Uterus (tissue), 2 donors: Measurements from ENCODE around the gene PDGFD.

ENCODE experiments used
- POLR2A ChIP-seq, 2 donors: fragments of 450-650 bp; IDR thresholded peaks; one replicate each; pipeline ENCODE4 v1.6.1; 2016; ENCODE audit warnings: antibody characterized with exemption in 2 of 2, mild to moderate bottlenecking in 1 of 2, moderate library complexity in 1 of 2
- TF ChIP-seq, protein P1 (sequence below), 4 experiments: fragments of 200-600 bp in 2 of 4; fragments of 450-650 bp in 2 of 4; sonication (generic) in 2 of 4; IDR thresholded peaks; one replicate each; pipeline ENCODE4 v1.5.1; 2016 to 2019; ENCODE audit warnings: antibody characterized with exemption in 4 of 4, mild to moderate bottlenecking in 2 of 4, moderate library complexity in 1 of 4

DNA sequence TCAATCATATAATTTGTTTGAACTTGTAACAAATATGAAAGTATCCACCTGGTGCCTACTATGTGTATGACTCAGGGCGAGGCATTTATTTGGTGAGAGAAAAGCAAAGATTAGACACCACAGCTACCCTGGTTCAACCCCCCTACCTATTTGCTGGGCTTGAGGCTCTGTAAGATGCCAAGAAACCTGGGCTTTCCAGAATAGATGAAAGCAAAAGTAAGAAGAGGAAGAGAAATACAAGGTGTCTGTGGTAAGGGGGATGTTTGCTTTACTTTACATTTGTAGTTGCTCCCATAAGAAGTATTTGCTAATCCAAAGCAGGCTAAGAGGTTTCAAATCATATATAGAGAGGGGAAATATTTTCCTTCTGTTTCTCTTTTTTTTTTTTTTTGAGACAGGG is 65.8 kb downstream of the PDGFD start:
- no peak for TF ChIP-seq POLR2A (IDR thresholded peaks at IDR 0.05)
- TF ChIP-seq, protein P1, sequence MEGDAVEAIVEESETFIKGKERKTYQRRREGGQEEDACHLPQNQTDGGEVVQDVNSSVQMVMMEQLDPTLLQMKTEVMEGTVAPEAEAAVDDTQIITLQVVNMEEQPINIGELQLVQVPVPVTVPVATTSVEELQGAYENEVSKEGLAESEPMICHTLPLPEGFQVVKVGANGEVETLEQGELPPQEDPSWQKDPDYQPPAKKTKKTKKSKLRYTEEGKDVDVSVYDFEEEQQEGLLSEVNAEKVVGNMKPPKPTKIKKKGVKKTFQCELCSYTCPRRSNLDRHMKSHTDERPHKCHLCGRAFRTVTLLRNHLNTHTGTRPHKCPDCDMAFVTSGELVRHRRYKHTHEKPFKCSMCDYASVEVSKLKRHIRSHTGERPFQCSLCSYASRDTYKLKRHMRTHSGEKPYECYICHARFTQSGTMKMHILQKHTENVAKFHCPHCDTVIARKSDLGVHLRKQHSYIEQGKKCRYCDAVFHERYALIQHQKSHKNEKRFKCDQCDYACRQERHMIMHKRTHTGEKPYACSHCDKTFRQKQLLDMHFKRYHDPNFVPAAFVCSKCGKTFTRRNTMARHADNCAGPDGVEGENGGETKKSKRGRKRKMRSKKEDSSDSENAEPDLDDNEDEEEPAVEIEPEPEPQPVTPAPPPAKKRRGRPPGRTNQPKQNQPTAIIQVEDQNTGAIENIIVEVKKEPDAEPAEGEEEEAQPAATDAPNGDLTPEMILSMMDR (IDR thresholded peaks at IDR 0.05), result no peak
